GM18909 (cell line): Measurements from ENCODE around the gene THBS1.
A peak's percentile ranks its signal among the peaks of the same experiment; 100 is the strongest.

ENCODE experiments used
- ATAC-seq: cut with Tn5 transposase; IDR thresholded peaks from one replicate; pipeline ENCODE4 v1.9.1; 2021; ENCODE audit warnings: mild to moderate bottlenecking; ENCODE audit not compliant: unreplicated experiment, poor library complexity

Gene THBS1

GRCh38 chr15:39598958-39599845 lies 18.3 kb downstream of the THBS1 start:
- ATAC-seq = no peak

GRCh38 chr15:39599871-39600270 lies 19.0 kb downstream of the THBS1 start:
- no peak for ATAC-seq

GRCh38 chr15:39602143-39602542 lies 21.3 kb downstream of the THBS1 start:
- ATAC-seq = no peak

GRCh38 chr15:39605146-39605545 lies 24.3 kb downstream of the THBS1 start:
- no peak for ATAC-seq

- ATAC-seq = no peak
These were observed 27.6 kb downstream of the THBS1 start for GRCh38 chr15:39608185-39609139.

GRCh38 chr15:39609166-39609916 lies 28.5 kb downstream of the THBS1 start:
- no peak for ATAC-seq

GRCh38 chr15:39610665-39611064 lies 29.8 kb downstream of the THBS1 start:
- no peak for ATAC-seq

GRCh38 chr15:39613271-39613670 lies 32.4 kb downstream of the THBS1 start:
- no peak for ATAC-seq

- ATAC-seq = no peak
These were observed 33.0 kb downstream of the THBS1 start for GRCh38 chr15:39613861-39614260.

GRCh38 chr15:39616731-39617455 lies 36.0 kb downstream of the THBS1 start:
- no peak for ATAC-seq

GRCh38 chr15:39618063-39618823 lies 37.4 kb downstream of the THBS1 start:
- ATAC-seq = no peak

GRCh38 chr15:39621210-39621609 lies 40.3 kb downstream of the THBS1 start:
- ATAC-seq = no peak

- ATAC-seq = no peak
These were observed 41.1 kb downstream of the THBS1 start for GRCh38 chr15:39621976-39622375.

- peak; percentile 7 for ATAC-seq
These were observed 42.0 kb downstream of the THBS1 start for GRCh38 chr15:39622660-39623516.

- peak; percentile 93 for ATAC-seq
These were observed 42.7 kb downstream of the THBS1 start for GRCh38 chr15:39623529-39623931.

- ATAC-seq = no peak
These were observed 43.9 kb downstream of the THBS1 start for GRCh38 chr15:39624806-39625205.

- no peak for ATAC-seq
These were observed 44.6 kb downstream of the THBS1 start for GRCh38 chr15:39625451-39625850.

GRCh38 chr15:39625856-39626255 lies 45.0 kb downstream of the THBS1 start:
- ATAC-seq = no peak
